OCI-LY3 (cell line): ENCODE results near the gene GH1.
"Not testable (repeated sequence)": the region's sequence is repeated elsewhere in the genome, so short reads cannot be mapped to it uniquely, and the experiment has no call there.

Experiments used
- H2AFZ ChIP-seq: fragments of 200-600, 300-600 bp; shearing (Covaris generic); 2 replicates; pipeline ENCODE4 v1.6.0; 2014; ENCODE audit warnings: antibody characterized with exemption, low read depth, low read length
- H3K27ac ChIP-seq: fragments of 200-600, 300-600 bp; sonication (generic); 2 replicates; pipeline ENCODE4 v1.5.1; 2014; ENCODE audit warnings: mild to moderate bottlenecking, low read length, moderate library complexity, mixed read lengths
- H3K27me3 ChIP-seq: fragments of 200-600, 300-600 bp; sonication (generic); 2 replicates; pipeline ENCODE4 v1.6.1; 2014; ENCODE audit warnings: low read depth, low read length, mixed read lengths
- H3K36me3 ChIP-seq: fragments of 200-600, 300-600 bp; sonication (generic); replicated peaks from 2 replicates; pipeline ENCODE3; 2014; ENCODE audit warnings: low read depth, low read length, mixed read lengths
- H3K4me1 ChIP-seq: fragments of 300-600, 200-600 bp; sonication (generic); 2 replicates; pipeline ENCODE4 v1.6.1; 2014; ENCODE audit warnings: low read length, mixed read lengths
- H3K4me2 ChIP-seq: fragments of 200-600, 300-600 bp; sonication (generic); 2 replicates; pipeline ENCODE4 v1.6.1; 2014; ENCODE audit warnings: low read length, mixed read lengths
- H3K4me3 ChIP-seq: fragments of 300-600, 200-600 bp; sonication (generic); 2 replicates; pipeline ENCODE4 v1.5.1; 2014; ENCODE audit warnings: antibody characterized with exemption, mild to moderate bottlenecking, low read length, moderate library complexity
- H3K79me2 ChIP-seq: fragments of 300-600, 200-600 bp; shearing (Covaris generic); 2 replicates; pipeline ENCODE4 v1.6.1; 2014; ENCODE audit warnings: mild to moderate bottlenecking, low read length, mixed read lengths
- H3K9ac ChIP-seq: fragments of 300-600, 200-600 bp; shearing (Covaris generic); 2 replicates; pipeline ENCODE4 v1.6.0; 2014; ENCODE audit warnings: mild to moderate bottlenecking, low read length, moderate library complexity
- H3K9me3 ChIP-seq: fragments of 200-600, 300-600 bp; shearing (Covaris generic); 2 replicates; pipeline ENCODE4 v1.6.1; 2014; ENCODE audit warnings: low read length, mixed read lengths; ENCODE audit not compliant: insufficient read depth
- H4K20me1 ChIP-seq: fragments of 200-600, 300-600 bp; sonication (generic); 2 replicates; pipeline ENCODE4 v1.6.1; 2016; ENCODE audit warnings: low read length, mixed read lengths; ENCODE audit not compliant: insufficient read depth
- EZH2phosphoT487 ChIP-seq: fragments of 200-600 bp; shearing (Covaris generic); IDR thresholded peaks from 2 replicates; pipeline ENCODE4 v1.6.1; 2018; ENCODE audit warnings: antibody characterized with exemption, mixed run types, low read depth
- TF ChIP-seq, protein P1 (sequence below): fragments of 200-600, 300-600 bp; sonication (generic); IDR thresholded peaks from 2 replicates; pipeline ENCODE4 v1.5.1; 2014; ENCODE audit warnings: antibody characterized with exemption, low read length, low read depth

GH1 gene

DNA sequence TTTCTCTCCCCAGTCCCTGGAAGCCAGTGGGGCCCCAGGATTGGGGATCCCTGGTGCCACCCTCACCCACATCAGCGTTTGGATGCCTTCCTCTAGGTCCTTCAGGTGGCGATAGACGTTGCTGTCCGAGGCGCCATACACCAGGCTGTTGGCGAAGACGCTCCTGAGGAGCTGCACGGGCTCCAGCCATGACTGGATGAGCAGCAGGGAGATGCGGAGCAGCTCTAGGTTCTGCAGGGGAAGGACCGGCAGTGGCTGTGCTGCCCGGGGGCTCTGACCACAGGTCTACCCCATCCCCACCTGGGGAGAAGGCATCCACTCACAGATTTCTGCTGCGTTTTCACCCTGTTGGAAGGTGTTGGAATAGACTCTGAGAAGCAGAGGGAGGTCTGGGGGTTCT lies 37.9 kb downstream of the GH1 start:
- Histone ChIP-seq H4K20me1 (no peaks in the 10 kb centered on the region), H3K27ac (no peak overlapping the region), H3K4me3 (no peak overlapping the region), H3K4me1 (peaks cover 11% of the 10 kb centered on the region; the same call in 1 of the 2 replicates), H3K9ac (no peak overlapping the region), H3K4me2 (no peak overlapping the region), H3K36me3 (no peaks in the 10 kb centered on the region), H2AFZ (no peak overlapping the region), H3K27me3 (no peaks in the 10 kb centered on the region), H3K9me3 (no peaks in the 10 kb centered on the region), H3K79me2 (no peaks in the 10 kb centered on the region)
- TF ChIP-seq, protein P1, sequence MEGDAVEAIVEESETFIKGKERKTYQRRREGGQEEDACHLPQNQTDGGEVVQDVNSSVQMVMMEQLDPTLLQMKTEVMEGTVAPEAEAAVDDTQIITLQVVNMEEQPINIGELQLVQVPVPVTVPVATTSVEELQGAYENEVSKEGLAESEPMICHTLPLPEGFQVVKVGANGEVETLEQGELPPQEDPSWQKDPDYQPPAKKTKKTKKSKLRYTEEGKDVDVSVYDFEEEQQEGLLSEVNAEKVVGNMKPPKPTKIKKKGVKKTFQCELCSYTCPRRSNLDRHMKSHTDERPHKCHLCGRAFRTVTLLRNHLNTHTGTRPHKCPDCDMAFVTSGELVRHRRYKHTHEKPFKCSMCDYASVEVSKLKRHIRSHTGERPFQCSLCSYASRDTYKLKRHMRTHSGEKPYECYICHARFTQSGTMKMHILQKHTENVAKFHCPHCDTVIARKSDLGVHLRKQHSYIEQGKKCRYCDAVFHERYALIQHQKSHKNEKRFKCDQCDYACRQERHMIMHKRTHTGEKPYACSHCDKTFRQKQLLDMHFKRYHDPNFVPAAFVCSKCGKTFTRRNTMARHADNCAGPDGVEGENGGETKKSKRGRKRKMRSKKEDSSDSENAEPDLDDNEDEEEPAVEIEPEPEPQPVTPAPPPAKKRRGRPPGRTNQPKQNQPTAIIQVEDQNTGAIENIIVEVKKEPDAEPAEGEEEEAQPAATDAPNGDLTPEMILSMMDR: no peak
- no peak for TF ChIP-seq EZH2phosphoT487

DNA sequence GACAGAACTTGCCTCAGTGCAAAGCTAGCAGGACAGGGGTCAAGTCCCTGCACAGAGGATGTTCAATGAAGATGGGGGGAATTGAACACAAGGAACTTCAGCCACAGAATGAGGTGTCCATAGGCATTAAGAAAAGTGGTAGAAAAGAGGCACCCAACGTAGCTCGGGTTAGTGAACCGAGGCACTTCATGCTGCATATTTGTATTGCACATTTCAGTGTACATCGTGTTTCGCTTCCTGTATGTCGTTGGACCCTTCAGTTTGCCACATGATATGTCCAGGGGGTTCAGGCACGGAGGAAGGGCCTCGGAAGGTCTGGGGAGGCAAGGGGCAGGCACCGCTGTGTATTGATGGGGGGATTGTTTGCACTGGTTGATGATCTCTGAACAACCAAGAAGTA lies 40.2 kb downstream of the GH1 start:
- not testable (repeated sequence) for H3K27me3 ChIP-seq, H3K4me3 ChIP-seq, H3K79me2 ChIP-seq, H4K20me1 ChIP-seq, H3K27ac ChIP-seq, H3K36me3 ChIP-seq, H3K9me3 ChIP-seq, H3K9ac ChIP-seq
- peak overlapping the region; percentile 48 for H3K4me2 ChIP-seq
- peak overlapping the region; percentile 46; the same call in 1 of the 2 replicates for H2AFZ ChIP-seq
- H3K4me1 ChIP-seq: peaks cover 11% of the 10 kb centered on the region; the same call in 1 of the 2 replicates

DNA sequence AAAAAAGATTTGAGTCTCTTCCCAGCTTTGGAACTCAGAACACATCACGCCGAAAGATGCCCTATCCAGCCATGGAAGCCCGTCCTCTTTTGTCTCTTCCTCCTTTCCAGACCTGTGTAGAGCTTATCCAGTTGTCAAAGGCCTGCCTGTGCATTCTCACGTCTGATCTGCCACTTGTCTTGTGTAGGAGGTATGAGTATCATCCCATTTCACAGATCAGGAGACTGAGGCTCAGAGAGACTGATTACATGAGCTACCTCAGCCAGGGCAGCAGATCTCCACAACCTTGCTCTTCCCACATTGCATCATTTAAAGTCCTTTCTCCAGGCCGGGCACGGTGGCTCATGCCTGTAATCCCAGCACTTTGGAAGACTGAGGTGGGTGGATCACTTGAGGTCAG lies 43.9 kb downstream of the GH1 start:
- not testable (repeated sequence) for H2AFZ ChIP-seq, H3K4me3 ChIP-seq, H4K20me1 ChIP-seq, H3K27ac ChIP-seq, H3K4me2 ChIP-seq, H3K9ac ChIP-seq, H3K36me3 ChIP-seq, H3K4me1 ChIP-seq, H3K9me3 ChIP-seq, H3K27me3 ChIP-seq, H3K79me2 ChIP-seq

DNA sequence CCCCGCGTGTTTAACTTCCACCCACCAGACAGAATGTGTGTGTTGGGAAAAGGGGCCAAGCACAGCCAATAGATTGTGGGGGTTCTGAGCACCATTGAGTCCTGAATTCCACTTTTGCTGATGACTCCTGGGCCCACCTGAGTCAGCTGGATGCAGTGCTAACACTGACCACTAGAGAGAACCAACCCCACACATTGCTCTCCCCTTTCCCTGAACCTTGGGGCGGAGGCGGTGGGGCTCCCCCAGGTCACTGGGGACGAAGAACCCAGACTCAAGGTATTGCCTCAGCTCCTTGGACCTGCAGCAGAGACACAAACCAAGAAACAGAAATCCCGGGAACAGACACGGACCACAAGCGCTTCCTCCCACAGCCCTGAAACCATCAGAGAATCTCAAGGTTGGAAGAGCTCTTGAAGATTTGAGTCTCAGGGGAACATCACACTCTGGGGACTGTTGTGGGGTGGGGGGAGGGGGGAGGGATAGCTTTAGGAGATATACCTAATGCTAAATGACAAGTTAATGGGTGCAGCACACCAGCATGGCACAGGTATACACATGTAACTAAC lies 44.5 kb downstream of the GH1 start:
- not testable (repeated sequence) for H3K4me2 ChIP-seq, H3K4me3 ChIP-seq, H3K27me3 ChIP-seq, H3K9me3 ChIP-seq, H2AFZ ChIP-seq, H3K4me1 ChIP-seq, H3K27ac ChIP-seq, H3K9ac ChIP-seq, H3K36me3 ChIP-seq, H3K79me2 ChIP-seq, H4K20me1 ChIP-seq

DNA sequence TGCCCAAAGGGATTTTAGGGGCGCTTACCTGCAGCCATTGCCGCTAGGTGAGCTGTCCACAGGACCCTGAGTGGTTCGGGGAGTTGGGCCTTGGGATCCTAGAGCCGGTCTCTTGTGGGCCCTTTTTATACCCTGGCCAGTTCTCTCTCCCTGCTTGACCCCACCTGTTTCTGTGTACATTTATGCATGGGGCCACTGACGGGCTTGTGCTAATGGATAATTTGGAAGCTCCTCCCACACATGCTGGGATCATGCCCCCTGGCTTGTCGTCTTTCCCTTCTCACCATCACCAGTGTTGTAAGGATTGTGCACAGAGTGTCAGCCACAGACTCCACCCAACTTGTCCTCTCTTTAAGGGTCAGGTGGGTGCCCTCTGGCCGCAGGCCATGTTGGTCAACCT lies 45.1 kb downstream of the GH1 start, which contains the start of gene CSH2:
Gene CSH2, minus strand, starts transcription at position 101 of the 400 bp plus-strand sequence. Its CDS starts 63 bp downstream, at position 38.
- not testable (repeated sequence) for H3K9ac ChIP-seq, H2AFZ ChIP-seq, H3K4me1 ChIP-seq, H3K79me2 ChIP-seq, H3K36me3 ChIP-seq, H3K27me3 ChIP-seq, H3K4me2 ChIP-seq, H3K4me3 ChIP-seq, H3K9me3 ChIP-seq, H3K27ac ChIP-seq, H4K20me1 ChIP-seq

DNA sequence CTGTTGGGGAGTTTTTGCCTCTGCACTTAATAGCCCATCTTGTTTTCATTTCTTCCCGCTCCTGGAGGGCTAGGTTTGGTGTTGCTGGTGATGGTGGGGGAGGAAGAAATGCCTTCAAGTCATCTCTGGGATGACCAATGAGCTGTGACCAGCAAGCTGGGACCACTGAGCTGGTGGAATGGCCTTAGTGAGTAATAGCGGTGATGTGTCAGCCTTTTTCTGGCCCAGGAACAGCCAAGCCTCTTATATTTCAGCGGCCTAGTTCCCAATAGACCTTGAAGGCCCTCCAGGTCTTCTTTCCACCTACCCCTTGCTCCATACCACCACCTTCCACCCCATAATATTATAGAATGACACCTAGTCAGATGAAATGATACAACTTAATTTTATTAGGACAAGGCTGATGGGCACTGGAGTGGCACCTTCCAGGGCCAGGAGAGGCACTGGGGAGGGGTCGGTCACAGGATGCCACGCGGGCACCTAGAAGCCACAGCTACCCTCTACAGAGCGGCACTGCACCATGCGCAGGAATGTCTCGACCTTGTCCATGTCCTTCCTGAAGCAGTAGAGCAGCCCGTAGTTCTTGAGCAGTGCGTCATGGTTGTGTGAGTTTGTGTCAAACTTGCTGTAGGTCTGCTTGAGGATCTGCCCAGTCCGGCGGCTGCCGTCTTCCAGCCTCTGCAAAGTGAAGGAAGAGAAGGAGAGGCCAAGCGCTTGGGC lies 46.8 kb downstream of the GH1 start:
- not testable (repeated sequence) for H3K9me3 ChIP-seq, H3K4me2 ChIP-seq, H3K4me3 ChIP-seq, H3K36me3 ChIP-seq, H3K27me3 ChIP-seq, H3K9ac ChIP-seq, H4K20me1 ChIP-seq, H3K79me2 ChIP-seq, H2AFZ ChIP-seq, H3K4me1 ChIP-seq, H3K27ac ChIP-seq

DNA sequence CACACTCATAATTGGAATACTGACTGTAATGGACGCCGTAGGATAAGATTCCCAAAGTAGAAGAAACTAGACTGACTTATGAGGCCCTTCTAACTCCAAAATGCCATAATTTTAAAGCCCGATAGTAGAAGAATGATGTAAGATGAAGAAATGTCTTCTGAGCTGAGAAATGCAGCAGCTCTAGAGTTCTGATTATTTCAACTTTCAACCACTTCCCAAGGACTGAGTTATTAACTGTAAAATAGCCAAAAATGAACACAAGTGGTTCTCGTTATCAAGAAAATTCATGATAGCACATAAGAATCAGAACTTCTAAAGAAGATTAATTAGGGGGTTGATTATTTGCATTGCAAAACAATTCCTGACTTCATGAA lies 48.4 kb downstream of the GH1 start:
- not testable (repeated sequence) for H2AFZ ChIP-seq

More for the DNA sequence above, 48.4 kb downstream of the GH1 start:
- H3K36me3 ChIP-seq, H3K27ac ChIP-seq, H3K27me3 ChIP-seq, H3K79me2 ChIP-seq, H3K4me1 ChIP-seq, H4K20me1 ChIP-seq, H3K4me2 ChIP-seq, H3K4me3 ChIP-seq, H3K9me3 ChIP-seq, H3K9ac ChIP-seq: not testable (repeated sequence)
